K562 (cell line): ENCODE measurements around the gene TEX35. TPM values are rescaled to one million over a fixed set of nuclear protein-coding genes. Genes with fewer than 3 reads are reported as not detected.

Experiments used
- ATAC-seq: fragments of 200-7000 bp; cut with Tn5 transposase; 3 replicates; pipeline ENCODE4 v1.9.1; 2020; ENCODE audit warnings: moderate library complexity
- BruUV-seq: library from RNA; stranded (reverse); fragments of 400-500 nt; replicated peaks from 2 replicates; lab custom pipeline; 2021; lab: Mats Ljungman, UMichigan
- CTCF ChIA-PET: fragments of 300-600 bp; formaldehyde crosslinking; extraction: SDS; loops from one replicate; lab custom pipeline; 2021; ENCODE audit warnings: low intra/inter-chr PET ratio; lab: Yijun Ruan, JAX
- POLR2A ChIA-PET: fragments of 300-600, 350-650 bp; sonication (Branson Sonifier 250); formaldehyde crosslinking; extraction: SDS; loops from one replicate; lab custom pipeline; 2021; ENCODE audit warnings: antibody characterized with exemption, inconsistent platforms; lab: Yijun Ruan, JAX
- DNase-seq, 4 experiments: peaks; one replicate each; pipeline versions ENCODE4 v3.0.0 to v3.0.0-alpha.2; 2011 to 2018; ENCODE audit warnings: low spot score in 3 of 4, mixed read lengths in 3 of 4; ENCODE audit errors: extremely low read depth in 1 of 4
- FAIRE-seq: peaks from 2 replicates; lab custom pipeline; 2011; peaks lifted over from hg19 to GRCh38; lab: Jason Lieb, UNC
- H2AFZ ChIP-seq: 2 replicates; pipeline ENCODE4 v1.6.0; 2011; ENCODE audit warnings: low read depth, low read length, control low read depth, inconsistent platforms
- H3K27ac ChIP-seq: fragments of 200-600 bp; 3 replicates; pipeline ENCODE4 v1.8.0; 2011; ENCODE audit warnings: low read depth, mild to moderate bottlenecking, control low read depth, inconsistent platforms, low read length, moderate library complexity, mixed read lengths; ENCODE audit errors: extremely low read depth
- H3K27me3 ChIP-seq, 2 experiments: fragments of 300-600 bp in 1 of 2; 2 replicates in 1 of 2; 3 replicates in 1 of 2; pipeline versions ENCODE4 v1.6.0 to v1.8.0; 2011; ENCODE audit warnings: inconsistent platforms in 2 of 2, low read length in 2 of 2, mild to moderate bottlenecking in 1 of 2, mixed read lengths in 1 of 2, moderate library complexity in 1 of 2; ENCODE audit not compliant: control insufficient read depth in 2 of 2, insufficient read depth in 2 of 2
- H3K36me3 ChIP-seq: fragments of 300-600 bp; 3 replicates; pipeline ENCODE4 v1.8.0; 2011; ENCODE audit warnings: mild to moderate bottlenecking, low read length, inconsistent platforms; ENCODE audit not compliant: control insufficient read depth, insufficient read depth
- H3K4me1 ChIP-seq, 2 experiments: fragments of 200-600 bp in 1 of 2; replicated peaks in 1 of 2; 2 replicates in 1 of 2; 3 replicates in 1 of 2; pipeline versions ENCODE4 v1.5.1 to v1.8.0; 2011; ENCODE audit warnings: inconsistent platforms in 2 of 2, low read length in 2 of 2, mild to moderate bottlenecking in 1 of 2, mixed read lengths in 1 of 2, moderate library complexity in 1 of 2; ENCODE audit not compliant: control insufficient read depth in 2 of 2, insufficient read depth in 2 of 2
- H3K4me2 ChIP-seq: 2 replicates; pipeline ENCODE4 v1.6.1; 2011; ENCODE audit warnings: low read length, control low read depth, inconsistent platforms, mixed read lengths; ENCODE audit not compliant: insufficient read depth
- H3K4me3 ChIP-seq: fragments of 200-600 bp; sonication (generic), shearing (Covaris generic); 2 replicates; pipeline ENCODE4 v1.5.1; 2016; ENCODE audit warnings: control low read depth, inconsistent platforms
- H3K79me2 ChIP-seq: fragments of 200-600 bp; 3 replicates; pipeline ENCODE4 v1.8.0; 2011; ENCODE audit warnings: low read length, inconsistent platforms; ENCODE audit not compliant: control insufficient read depth, insufficient read depth
- H3K9ac ChIP-seq, 2 experiments: 2 replicates each; pipeline versions ENCODE4 v1.6.0 to v1.6.1; 2011; ENCODE audit warnings: low read depth in 2 of 2, low read length in 2 of 2, control low read depth in 1 of 2, inconsistent platforms in 1 of 2, mild to moderate bottlenecking in 1 of 2, mixed read lengths in 1 of 2; ENCODE audit not compliant: insufficient read depth in 1 of 2
- H3K9me1 ChIP-seq: one replicate; pipeline ENCODE4 v1.6.0; 2011; ENCODE audit warnings: inconsistent platforms, mild to moderate bottlenecking, low read length, moderate library complexity; ENCODE audit not compliant: control insufficient read depth, insufficient read depth
- H3K9me3 ChIP-seq: replicated peaks from 2 replicates; pipeline ENCODE4 v1.5.1; 2011; ENCODE audit warnings: low read depth, low read length, inconsistent platforms; ENCODE audit not compliant: control insufficient read depth, insufficient read depth
- H4K20me1 ChIP-seq: replicated peaks from 2 replicates; pipeline ENCODE4 v1.6.1; 2011; ENCODE audit warnings: low read length, inconsistent platforms, mixed read lengths; ENCODE audit not compliant: control insufficient read depth, insufficient read depth
- CTCF ChIP-seq, 3 experiments: IDR thresholded peaks in 2 of 3; conservative IDR thresholded peaks in 1 of 3; 2 replicates each; pipeline ENCODE4 v1.5.1; 2011 to 2012; ENCODE audit warnings: low read length in 3 of 3, mild to moderate bottlenecking in 3 of 3, control low read depth in 2 of 3, improper control_type of control experiment in 1 of 3, inconsistent platforms in 1 of 3, low read depth in 1 of 3, mixed read lengths in 1 of 3, moderate library complexity in 1 of 3; ENCODE audit not compliant: insufficient read depth in 2 of 3
- ELF1 ChIP-seq: fragments of 200-800 bp; sonication (Bioruptor generic); IDR thresholded peaks from 2 replicates; pipeline ENCODE4 v1.6.1; 2016; ENCODE audit warnings: missing genetic modification characterization, missing compliant biosample characterization
- ETV1 ChIP-seq: fragments of 450-650 bp; conservative IDR thresholded peaks from 2 replicates; pipeline ENCODE4 v1.6.1; 2016; ENCODE audit warnings: missing genetic modification characterization, control low read depth, low read depth, missing compliant biosample characterization
- GABPA ChIP-seq: fragments of 200-800 bp; sonication (Bioruptor generic); conservative IDR thresholded peaks from 2 replicates; pipeline ENCODE4 v1.6.1; 2016; ENCODE audit warnings: low read depth, missing genetic modification characterization, missing compliant biosample characterization
- NR2C2 ChIP-seq, 2 experiments: fragments of 200-800 bp in 1 of 2; sonication (Bioruptor generic) in 1 of 2; sonication (generic) in 1 of 2; formaldehyde crosslinking in 1 of 2; IDR thresholded peaks; 2 replicates each; pipeline versions ENCODE4 v1.6.1 to v1.8.0; 2016 to 2022; ENCODE audit warnings: mild to moderate bottlenecking in 1 of 2, missing compliant biosample characterization in 1 of 2, missing genetic modification characterization in 1 of 2, missing genetic modification reagents in 1 of 2
- SMAD1 ChIP-seq: fragments of 150-350 bp; IDR thresholded peaks from 2 replicates; pipeline ENCODE4 v1.6.1; 2014; ENCODE audit warnings: low read length, low read depth; ENCODE audit not compliant: partially characterized antibody
- ZBTB17 ChIP-seq: fragments of 450-650 bp; formaldehyde crosslinking; IDR thresholded peaks from 2 replicates; pipeline ENCODE4 v1.4.0; 2020; ENCODE audit warnings: mild to moderate bottlenecking
- ZNF263 ChIP-seq: sonication (generic); formaldehyde crosslinking; IDR thresholded peaks from 2 replicates; pipeline ENCODE4 v1.8.0; 2022; ENCODE audit warnings: mild to moderate bottlenecking, missing genetic modification reagents, borderline replicate concordance
- ZZZ3 ChIP-seq: fragments of 450-650 bp; IDR thresholded peaks from 2 replicates; pipeline ENCODE4 v1.6.1; 2016; ENCODE audit warnings: antibody characterized with exemption, mild to moderate bottlenecking, moderate library complexity
- WGBS: fragments of 100-300 bp; shearing (Covaris generic); methylation state at CpG from one replicate; pipeline ENCODE4 v1.1.6; 2016; ENCODE audit warnings: low coverage, mixed read lengths; ENCODE audit not compliant: insufficient coverage; ENCODE audit errors: missing lambda C conversion rate; 5-methylcytosine and 5-hydroxymethylcytosine counted together
- in situ Hi-C: fragments of 300-500 bp; cut with MboI; formaldehyde crosslinking; loops from 4 replicates; pipeline ENCODE4 v1.15.0; 2018; ENCODE audit warnings: inconsistent platforms, mixed read lengths
- intact Hi-C: fragments of 100-400 bp; cut with micrococcal nuclease; formaldehyde crosslinking; loops from 2 replicates; pipeline ENCODE4 v1.14.2; 2022
- polyA plus RNA-seq, 8 experiments: library from polyadenylated mRNA; depleted of rRNA in 4 of 8; stranded (reverse) in 5 of 8; unstranded in 3 of 8; fragments of >200 nt; fragmentation: Nextera tagmentation in 2 of 8; fragmentation: Illumina TruSeq in 1 of 8; extraction: Ambion mirVana in 2 of 8; extraction: Trizol in 1 of 8; gene quantifications; 2 replicates each; pipeline versions ENCODE4 v1.2.1 to v1.2.3, GENCODE V29; 2011 to 2014; ENCODE audit warnings: inconsistent platforms in 1 of 8, missing spikeins in 1 of 8
- total RNA-seq, 7 experiments: library from RNA; depleted of rRNA in 6 of 7; stranded (reverse); fragments of >200 nt in 6 of 7; fragmentation: Illumina TruSeq in 2 of 7; extraction: Trizol in 2 of 7; gene quantifications; 2 replicates each; pipeline versions ENCODE4 v1.2.1 to v1.2.3, GENCODE V29; 2011 to 2021; ENCODE audit warnings: low replicate concordance in 1 of 7
- TF ChIP-seq, protein P1 (sequence below): sonication (generic); formaldehyde crosslinking; IDR thresholded peaks from 2 replicates; pipeline ENCODE4 v1.8.1; 2022; ENCODE audit warnings: missing genetic modification reagents
- TF ChIP-seq, protein P2 (sequence below): fragments of 450-650 bp; formaldehyde crosslinking; IDR thresholded peaks from 2 replicates; pipeline ENCODE4 v1.4.0; 2022; ENCODE audit warnings: mild to moderate bottlenecking, moderate library complexity

TEX35 gene
- total and polyA plus RNA-seq, 9 of the 15 experiments (the other 6 are each of a cell fraction or from before 2014, with no cell fraction given) = not detected

DNA sequence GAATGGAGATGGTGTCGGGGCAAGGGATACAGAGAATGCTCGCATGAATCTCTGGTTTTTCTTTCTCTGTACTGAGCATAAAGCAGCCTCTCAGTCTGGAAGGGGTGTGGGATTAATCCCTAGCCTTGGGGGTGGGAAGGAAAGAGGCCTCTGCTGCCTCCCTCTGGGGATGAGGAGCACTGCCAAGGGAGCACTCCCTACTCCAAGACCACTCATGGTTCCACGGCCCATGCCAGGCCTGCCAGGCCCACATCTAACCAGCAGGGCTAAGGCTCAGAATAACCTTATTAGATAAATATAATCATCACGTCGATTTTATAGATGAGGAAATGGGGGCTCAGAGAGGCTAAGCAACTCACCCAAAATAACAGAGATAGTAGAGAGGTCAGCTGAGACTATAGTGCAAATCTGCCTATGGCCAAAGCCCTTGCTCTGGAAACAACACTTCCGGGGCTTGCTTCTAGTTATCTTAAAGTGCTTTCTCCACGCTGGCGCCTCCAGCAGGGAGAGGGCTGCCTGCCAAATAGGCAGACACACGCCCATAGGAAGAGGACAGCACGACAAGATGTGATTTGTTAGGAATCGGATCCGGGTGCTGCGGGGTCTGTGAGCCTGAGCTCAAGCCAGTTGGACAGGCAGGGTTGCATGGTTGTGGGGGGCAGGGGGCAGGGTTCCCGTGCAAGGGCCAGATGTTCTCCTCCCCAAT is 522 bp downstream of the TEX35 start:
- Histone ChIP-seq H3K79me2 (no peaks in the 10 kb centered on the region), H3K9me3 (no peaks in the 10 kb centered on the region), H2AFZ (peak overlapping the region; percentile 6; the same call in 1 of the 2 replicates), H3K27ac (no peak overlapping the region), H3K4me3 (no peak overlapping the region), H4K20me1 (no peaks in the 10 kb centered on the region), H3K36me3 (no peaks in the 10 kb centered on the region), H3K4me2 (no peak overlapping the region), H3K9me1 (no peaks in the 10 kb centered on the region), H3K9ac (no peak overlapping the region), H3K27me3 (peaks cover 0 to 16% of the 10 kb centered on the region in 2 experiments; a peak in 2 of 5 replicates), H3K4me1 (no peaks in the 10 kb centered on the region)
- peak; percentile 73 for ATAC-seq
- FAIRE-seq = no peak
- DNase-seq = no peak
- in situ Hi-C loops = loop anchor here (5.0 kb wide), 1 partner anchor 201 kb away; no protein-coding TSS in a partner anchor
- ChIA-PET CTCF (no interaction called here), POLR2A (interaction anchor here (0.6 kb wide), 1 partner anchor 13 kb away, joined by 3 read pairs; no protein-coding TSS in a partner anchor)
- WGBS = 3% methylated on average over 14 of the region's 14 CpGs
- no TSS peak for BruUV-seq
- TF ChIP-seq SMAD1 = no peak
- no peak for TF ChIP-seq NR2C2 (CRISPR knock-in tag; IDR thresholded peaks at IDR 0.05)
- TF ChIP-seq NR2C2 (tag; IDR thresholded peaks at IDR 0.05) = 0 out of 2 replicates have a peak, but pooled peaks have one; percentile 22
- TF ChIP-seq ZNF263 (CRISPR knock-in tag) = peak; percentile 97
- 0 out of 2 replicates have a peak, but pooled peaks have one; percentile 14 for TF ChIP-seq ELF1
- TF ChIP-seq, protein P1, sequence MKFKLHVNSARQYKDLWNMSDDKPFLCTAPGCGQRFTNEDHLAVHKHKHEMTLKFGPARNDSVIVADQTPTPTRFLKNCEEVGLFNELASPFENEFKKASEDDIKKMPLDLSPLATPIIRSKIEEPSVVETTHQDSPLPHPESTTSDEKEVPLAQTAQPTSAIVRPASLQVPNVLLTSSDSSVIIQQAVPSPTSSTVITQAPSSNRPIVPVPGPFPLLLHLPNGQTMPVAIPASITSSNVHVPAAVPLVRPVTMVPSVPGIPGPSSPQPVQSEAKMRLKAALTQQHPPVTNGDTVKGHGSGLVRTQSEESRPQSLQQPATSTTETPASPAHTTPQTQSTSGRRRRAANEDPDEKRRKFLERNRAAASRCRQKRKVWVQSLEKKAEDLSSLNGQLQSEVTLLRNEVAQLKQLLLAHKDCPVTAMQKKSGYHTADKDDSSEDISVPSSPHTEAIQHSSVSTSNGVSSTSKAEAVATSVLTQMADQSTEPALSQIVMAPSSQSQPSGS (CRISPR knock-in tag) = no peak
- TF ChIP-seq GABPA = peak; percentile 53
- TF ChIP-seq ETV1 (tag) = 0 out of 2 replicates have a peak, but pooled peaks have one; percentile 35
- no peak for TF ChIP-seq ZBTB17 (CRISPR knock-in tag)
- TF ChIP-seq CTCF (IDR thresholded peaks at IDR 0.05 in 2 of 3, conservative IDR thresholded peaks at IDR 0.05 in 1 of 3; ENCODE audit: insufficient read depth in 2 of 3, low read depth in 1 of 3, low read length in 3 of 3) = peak in 2 of 3 experiments; percentile 23 to 30; a peak in 3 of 6 replicates
- no peak for TF ChIP-seq ZZZ3
- TF ChIP-seq, protein P2, sequence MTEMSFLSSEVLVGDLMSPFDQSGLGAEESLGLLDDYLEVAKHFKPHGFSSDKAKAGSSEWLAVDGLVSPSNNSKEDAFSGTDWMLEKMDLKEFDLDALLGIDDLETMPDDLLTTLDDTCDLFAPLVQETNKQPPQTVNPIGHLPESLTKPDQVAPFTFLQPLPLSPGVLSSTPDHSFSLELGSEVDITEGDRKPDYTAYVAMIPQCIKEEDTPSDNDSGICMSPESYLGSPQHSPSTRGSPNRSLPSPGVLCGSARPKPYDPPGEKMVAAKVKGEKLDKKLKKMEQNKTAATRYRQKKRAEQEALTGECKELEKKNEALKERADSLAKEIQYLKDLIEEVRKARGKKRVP (CRISPR knock-in tag) = no peak
- intact Hi-C loops = no loop called here
